ENCODE measurements around the gene COL4A2.
"Not testable (repeated sequence)": the region's sequence is repeated elsewhere in the genome, so short reads cannot be mapped to it uniquely, and the experiment has no call there.

Gene COL4A2

DNA sequence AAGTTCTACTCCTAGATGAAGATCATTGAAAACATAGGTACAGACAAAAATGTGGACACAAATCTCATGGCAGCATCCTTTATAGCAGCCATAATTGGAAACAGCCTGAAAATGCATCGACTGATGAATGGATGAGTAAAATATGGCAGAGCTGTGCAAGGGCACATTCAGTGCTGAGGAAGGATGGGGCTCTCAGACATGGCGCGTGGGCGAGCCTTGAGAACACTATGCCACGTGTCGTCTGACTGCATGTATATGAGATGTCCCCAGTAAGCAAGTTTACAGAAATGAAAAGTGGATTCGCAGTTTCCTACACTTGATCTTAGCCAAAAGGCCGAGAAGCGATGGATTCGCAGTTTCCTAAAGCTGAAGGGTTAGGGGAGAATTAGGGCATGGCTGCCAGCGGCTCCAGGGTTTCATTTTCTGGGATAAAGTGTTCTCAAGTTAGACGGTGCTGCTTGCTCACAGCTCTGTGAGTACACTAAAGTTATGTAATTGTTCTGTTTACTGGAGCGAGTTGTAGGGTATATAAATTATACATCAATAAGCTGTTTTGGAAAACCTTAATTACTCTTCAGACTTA, 176.4 kb downstream of the COL4A2 start:
- no peak for DNase-seq

DNA sequence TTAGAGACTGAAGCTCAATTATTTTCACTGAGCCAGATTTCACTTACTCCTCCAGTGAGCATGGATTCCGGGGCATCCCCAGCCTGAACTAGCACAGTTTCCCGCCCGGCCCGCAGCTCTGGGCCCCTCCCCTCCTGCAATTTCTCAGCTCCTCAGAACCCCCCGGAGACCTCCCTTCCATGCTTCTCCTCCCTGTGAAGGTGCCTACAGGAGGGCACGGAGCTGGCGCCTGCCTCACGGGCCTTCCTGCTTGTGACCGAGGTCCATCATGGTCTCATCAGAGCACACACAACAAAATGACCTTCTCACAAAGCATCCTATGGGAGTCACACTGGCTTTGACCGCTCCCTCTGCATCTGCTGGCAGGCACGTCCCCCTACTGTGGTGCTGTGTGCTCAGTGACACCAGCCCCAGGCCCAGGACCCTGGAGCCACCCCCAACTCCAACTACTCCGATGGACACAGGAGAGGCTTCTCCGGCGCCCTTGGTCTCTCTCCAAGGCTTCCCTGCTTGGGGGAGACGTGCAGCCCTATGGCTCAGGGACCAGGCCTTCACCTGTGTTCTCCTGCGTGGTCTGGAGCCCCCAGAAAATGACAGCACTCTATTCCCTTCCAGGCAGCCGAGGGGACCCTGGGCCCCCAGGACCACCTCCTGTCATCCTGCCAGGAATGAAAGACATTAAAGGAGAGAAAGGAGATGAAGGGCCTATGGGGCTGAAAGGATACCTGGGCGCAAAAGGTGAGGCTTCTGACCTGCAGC, 177.4 kb downstream of the COL4A2 start:
- DNase-seq, result no peak

DNA sequence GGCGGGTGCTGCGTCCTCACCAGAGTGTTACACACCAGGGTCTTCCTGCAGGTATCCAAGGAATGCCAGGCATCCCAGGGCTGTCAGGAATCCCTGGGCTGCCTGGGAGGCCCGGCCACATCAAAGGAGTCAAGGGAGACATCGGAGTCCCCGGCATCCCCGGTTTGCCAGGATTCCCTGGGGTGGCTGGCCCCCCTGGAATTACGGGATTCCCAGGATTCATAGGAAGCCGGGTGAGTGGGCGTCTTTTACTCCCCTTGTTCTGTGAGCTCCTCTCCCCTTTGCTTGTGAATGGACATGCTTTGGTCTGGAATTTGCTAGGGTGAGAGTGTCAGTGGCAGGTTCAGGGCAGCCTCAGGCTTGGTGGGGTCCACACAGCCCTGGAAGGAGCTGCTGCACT, 178.5 kb downstream of the COL4A2 start:
- DNase-seq, result no peak

DNA sequence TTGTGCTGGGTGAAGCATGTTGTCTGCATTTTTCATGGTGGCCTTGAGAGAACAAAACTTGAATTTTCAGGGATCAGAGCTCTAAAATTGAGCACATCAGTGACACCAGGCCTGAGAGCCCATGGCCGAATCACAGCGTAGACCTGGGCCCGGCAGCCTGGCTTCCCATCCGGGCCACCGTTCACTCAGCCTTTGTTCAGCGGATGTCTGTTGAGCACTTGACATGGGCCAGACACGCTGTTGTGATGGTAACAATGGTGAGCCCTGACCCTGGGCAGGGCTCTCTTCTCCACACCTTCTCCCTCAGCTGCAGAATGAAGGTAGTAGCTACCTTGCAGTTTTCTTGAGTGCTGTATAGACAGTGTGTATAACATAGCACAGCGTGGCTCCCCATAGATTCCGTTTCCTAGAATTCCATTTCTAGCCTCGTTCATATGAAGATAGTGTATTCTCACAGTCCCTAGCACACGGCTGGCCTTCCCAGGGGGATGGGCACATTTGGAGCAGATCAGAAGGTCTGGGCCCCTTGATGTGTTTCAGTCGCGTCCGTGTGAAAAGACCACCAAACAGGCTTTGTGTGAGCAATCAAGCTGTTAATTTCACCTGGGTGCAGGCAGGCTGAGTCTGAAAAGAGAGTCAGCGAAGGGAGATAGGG, 179.1 kb downstream of the COL4A2 start:
- no peak for DNase-seq

DNA sequence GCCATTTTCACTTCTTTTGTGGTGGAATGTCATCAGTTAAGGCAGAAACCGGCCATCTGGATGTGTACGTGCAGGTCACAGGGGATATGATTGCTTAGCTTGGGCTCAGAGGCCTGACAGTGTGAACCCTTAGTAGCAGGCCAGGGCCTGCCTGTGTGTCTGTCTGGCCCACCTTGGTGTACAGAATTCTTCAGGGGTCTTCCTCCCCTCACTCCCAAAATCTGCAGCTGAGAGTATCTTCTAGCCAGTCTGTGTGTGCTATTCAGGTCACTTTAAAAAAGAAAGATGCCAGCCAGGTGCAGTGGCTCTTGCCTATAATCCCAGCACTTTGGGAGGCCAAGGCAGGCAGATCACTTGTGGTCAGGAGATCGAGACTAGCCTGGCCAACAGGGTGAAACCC, 179.8 kb downstream of the COL4A2 start:
- DNase-seq, result not testable (repeated sequence)

DNA sequence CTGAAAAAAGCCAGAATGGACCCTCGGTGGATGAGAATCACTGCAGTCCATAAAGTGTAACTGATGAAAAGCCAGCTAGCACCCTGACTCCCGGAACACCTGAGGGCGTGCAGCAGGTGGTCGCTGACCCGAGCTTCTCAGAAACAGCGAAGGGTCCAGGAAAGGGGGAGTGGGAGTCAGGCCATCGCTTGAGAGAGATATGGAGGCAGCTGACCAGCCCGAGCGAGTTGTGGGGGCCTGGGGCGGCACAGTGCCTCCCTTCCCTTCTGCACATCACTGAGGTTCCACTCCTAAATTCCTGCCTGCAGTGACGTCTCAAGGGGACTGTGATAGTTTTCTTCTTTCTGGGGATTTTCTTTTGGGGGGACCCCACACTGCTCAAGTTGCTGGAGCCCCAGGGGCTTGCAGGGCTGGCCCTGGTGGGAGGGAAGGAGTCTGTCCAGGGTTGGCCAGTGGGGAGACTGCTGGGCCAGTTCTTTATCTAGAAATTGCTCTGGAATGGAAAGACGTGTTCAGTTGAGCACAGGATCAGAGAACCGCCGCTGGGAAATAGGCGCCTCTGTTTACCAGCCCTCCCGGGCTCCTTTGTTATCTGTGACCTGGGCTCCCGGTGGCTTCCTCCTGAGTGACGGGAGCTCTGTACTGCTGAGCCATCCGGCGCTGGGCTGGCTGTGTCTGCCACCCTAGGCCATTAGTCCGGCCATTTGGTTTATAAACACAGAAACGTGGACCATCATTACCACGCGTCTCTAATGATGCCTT, 183.1 kb downstream of the COL4A2 start:
- DNase-seq, result no peak

DNA sequence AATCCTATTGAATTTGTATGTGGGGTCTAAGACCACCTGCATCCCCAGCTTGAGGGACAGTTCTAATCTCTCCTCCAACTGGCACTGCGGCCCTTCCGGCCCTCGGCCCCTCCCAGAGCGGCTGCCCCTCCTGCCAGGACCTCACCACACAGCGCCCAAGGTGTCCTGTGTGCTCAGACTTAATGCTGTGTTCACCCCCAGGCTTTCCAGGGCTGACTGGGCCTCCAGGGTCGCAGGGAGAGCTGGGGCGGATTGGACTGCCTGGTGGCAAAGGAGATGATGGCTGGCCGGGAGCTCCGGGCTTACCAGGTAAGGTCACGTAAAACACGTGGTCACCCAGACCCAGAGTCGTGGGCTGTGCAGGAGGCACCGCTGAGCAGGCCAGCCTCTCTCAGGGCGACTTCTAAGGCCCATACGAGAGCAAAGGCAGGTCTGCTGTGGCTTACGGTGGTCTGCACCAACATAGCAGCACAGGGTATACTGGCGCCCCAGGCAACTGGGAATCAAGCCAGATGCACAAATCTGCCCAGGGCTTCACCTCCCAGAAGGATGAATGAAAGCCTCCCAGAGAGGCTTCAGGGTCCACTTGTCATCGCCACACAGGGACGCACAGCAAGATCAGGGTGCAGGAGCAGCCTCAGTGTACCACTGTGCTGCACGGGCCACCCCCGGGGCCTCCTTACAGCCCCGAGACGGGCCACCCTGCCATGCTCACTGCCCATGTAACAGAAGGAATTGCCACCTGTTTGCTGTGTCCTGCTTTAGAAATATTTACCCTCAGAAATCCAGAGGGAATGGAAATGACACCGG, 185.0 kb downstream of the COL4A2 start:
- no peak for DNase-seq

DNA sequence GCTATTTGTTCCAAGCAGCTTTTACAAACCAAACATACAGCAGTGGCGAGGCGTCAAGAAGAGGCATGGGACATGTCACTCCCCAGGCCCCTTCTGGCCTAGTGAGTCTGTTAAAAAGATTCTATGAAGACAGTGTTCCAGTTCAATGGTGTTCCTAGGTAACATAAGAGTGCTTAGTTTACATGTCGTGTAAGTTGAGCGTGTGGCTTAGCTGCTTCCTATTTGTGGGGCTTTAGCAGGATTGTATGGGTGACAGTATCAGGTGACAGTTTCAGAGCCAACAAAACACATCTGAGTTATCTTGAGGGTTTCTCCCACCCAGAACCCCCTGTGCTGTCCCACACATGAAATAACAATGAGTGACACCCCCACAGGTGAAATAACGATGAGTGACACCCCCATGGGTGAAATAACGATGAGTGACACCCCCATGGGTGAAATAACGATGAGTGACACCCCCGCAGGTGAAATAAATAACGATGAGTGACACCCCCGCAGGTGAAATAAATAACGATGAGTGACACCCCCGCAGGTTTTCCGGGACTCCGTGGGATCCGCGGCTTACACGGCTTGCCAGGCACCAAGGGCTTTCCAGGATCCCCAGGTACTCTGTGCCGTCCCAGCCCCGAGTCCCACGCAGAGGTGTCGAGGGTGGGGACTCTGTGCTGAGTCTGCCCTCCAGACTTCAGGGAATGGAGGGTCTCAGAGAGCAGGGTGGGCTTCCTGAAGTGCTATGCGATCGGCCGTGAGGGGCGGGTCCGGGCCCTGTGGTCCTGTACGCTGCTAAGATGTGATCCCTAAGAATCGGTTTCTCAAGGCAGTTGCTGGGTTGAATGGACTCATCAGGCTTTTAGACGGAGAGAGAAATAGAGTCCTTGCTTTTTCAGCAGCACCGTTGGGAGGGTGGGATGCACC, 185.9 kb downstream of the COL4A2 start:
- no peak for DNase-seq

DNA sequence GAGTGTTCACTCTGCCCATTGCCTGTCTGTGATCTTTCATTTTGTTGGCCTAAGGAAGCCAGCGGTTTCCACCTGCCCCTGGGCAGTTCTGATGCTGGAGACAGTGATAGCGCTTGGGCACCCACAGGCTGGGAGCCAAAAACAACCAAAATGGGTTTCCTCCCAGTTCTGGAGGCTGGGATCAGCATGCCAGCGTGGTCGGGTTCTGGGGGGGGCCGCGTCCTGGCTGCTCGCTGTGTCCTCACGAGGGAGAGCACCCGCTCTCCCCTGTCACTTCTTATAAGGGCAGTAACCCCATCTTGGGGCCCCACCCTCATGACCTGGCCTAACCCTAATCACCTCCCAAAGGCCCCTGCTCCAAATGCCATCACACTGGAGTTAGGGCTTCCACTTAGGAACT, 186.5 kb downstream of the COL4A2 start:
- no peak for DNase-seq

DNA sequence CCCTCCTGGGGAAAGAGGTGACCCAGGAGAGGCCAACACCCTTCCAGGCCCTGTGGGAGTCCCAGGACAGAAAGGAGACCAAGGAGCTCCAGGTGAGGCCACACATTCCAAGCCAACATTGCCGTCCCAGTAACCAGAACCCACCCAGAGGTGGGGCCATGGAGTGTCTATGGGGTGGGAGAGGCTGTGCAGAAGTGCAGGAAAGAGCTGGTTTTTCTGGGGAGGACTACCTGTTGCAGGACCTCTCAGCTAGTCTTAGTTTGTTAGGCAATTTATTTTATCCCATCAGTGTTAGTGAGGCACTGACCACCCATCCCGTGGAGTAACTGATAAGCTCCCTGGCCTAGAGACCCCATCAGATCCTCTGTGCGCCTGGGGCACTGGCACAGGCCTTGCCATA, 188.3 kb downstream of the COL4A2 start:
- DNase-seq, result no peak

DNA sequence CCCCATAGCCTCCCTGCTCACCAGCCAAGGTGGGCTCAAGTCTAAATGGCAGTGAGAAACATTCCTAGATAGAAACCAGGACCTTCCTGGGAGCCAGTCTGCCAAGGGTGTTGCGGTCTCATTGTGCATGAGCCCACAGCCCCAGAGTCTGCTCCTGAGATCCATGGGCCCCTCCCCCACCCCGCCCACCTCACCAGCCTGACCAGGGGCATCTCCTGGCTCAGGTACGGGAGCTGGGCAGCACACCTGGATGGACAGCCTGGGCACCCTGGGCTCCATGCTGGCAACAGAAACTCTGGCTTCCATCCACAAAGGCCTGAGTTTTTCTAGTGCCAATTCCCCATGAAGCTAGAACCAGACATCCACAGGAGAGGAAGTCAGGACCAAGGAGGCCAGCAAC, 188.8 kb downstream of the COL4A2 start:
- DNase-seq, result no peak

DNA sequence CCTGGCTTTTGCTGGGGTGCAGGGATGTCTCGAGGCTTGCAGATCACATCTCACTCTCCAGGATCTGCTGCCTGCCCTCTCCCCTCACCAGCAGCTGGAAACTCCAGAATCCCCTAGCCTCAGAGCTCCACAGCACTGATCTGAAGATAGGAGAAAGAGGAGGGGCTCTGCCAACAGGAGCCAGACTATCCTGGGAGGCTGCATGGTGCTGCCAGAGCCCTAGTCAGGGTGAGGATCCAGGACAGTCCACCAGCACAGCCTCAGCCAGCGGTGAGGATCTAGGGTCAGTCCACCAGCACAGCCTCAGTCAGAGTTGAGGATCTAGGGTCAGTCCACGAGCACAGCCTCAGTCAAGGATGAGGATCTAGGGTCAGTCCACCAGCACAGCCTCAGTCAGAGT, 189.2 kb downstream of the COL4A2 start:
- no peak for DNase-seq

DNA sequence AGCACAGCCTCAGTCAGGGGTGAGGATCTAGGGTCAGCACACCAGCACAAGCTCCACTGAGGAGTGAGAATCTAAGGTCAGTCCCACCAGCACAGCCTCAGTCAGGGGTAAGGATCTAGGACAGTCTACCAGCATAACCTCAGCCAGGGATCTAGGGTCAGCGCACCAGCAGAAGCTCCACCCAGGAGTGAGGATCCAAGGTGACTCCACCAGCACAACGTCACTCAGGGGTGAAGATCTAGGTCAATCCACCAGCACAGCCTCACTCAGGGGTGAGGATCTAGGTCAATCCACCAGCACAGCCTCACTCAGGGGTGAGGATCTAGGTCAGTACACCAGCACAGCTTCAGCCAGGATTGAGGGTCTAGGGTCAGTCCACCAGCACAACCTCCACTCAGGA, 189.9 kb downstream of the COL4A2 start:
- no peak for DNase-seq

DNA sequence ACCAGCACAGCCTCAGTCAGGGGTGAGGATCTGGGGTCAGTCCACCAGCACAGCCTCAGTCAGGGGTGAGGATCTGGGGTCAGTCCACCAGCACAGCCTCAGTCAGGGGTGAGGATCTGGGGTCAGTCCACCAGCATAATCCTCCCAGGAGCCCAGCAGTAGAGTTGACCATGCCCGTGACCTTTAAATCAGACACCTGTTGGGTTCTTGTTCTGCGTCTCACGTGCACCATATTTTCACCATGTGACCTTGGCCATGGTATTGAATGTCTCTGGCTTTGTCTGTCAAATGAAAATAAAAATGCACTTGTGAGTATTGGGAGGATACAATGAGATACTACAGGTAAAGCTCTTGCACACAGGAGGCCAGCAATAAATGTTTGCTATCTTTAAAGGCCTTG, 190.8 kb downstream of the COL4A2 start:
- DNase-seq, result not testable (repeated sequence)

DNA sequence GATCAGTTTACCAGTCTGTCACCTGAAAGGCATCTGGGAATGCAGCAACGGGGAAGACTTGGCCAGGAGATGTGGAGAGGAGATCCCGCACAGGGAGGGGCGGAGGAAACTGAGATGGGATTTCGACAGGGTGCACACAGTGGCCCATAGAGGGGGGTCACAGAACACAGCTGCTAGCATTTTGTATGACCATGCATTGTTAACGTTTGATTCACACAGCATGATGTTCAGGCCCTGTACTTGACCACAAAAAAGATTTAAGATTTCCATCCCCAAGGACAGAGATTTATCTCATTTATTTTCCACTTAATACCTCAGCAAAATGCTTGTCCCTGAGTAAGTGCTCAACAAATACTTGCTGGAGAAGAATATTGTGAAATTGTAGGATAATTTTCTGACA, 191.2 kb downstream of the COL4A2 start:
- no peak for DNase-seq

DNA sequence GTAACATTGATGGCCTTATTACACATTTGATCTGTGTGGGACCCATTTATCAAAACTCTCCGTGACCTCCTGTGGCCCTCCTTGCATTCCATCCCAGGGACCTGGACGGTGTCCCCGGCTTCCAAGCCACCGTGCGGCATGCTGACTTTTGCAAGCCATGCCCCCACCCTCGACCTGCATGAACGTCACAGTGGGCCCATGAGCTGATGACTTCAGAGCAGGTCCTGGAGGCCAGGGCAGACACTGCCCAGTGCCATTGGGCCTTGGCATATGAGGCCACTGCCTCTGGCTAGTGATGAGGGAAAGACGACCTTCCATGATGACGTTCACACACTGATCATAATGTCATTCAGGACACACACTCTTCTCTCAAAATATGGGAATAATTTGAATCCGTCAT, 191.7 kb downstream of the COL4A2 start:
- no peak for DNase-seq

DNA sequence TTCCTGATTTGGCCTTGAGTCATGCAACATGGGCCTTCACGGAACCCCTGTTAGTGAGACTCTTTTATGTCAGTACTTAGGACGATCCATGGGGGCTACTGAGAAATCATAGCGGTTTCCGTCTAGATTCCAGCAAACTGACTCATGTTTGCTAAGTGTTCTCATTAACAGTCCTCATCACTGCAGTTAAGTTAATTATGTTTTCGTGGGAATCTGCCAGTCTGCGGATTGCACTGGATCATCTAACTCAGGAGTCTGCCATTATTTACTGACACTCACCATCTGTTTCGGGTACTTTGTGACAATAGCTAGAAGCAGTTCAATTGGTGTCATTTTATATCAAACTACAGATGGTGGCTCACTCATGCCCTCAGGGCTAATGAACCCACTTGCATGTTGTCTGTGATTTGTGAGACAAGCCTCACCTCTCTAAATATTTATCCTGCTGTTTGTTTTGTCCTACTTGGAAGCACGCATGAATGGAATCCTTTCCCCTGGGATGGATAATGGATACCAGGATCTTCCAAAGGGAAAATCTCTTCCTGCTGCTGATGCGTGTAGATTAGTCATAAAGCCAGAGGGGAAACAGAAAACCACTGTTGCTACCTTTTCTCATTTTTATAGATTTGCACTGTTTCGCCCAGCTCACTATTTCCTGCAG, 192.7 kb downstream of the COL4A2 start:
- no peak for DNase-seq

DNA sequence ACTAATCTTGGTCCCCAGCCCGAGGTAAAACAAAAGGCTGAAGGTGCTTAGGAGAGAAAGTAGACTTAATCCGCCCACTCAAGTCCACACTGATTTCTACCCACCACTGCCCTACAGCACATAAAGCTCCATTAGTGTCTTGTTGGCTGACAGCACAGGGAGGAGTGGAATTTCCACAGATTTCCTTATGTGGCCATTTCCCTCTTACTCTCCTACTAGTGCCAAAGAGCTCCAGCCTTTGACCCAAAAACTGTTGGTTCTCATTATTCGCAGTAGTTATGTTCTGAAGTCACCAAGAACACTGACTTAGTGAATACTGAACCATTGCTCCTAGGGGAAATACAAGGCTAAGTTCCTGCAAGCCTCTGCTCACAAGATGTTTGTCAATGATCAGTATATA, 193.3 kb downstream of the COL4A2 start:
- DNase-seq, result no peak

DNA sequence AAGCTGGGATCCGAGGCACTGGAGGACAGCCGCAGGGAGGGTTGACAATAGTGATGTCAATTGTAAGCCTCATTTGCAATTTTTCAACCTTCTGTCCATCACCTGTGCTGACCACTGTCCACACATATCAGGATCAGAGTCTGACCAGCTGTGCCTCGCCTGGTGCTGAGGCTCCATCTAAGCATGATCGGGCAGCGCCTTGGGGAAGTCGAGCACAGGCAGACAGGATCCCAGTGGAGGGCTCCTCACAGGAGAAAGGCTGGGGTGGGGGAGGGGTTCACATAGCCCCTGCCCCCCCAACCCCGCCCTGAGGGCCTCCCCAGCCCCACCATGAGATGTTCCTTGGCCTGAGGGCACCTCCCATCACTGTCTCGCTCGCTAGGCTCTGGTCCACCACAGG, 194.1 kb downstream of the COL4A2 start:
- DNase-seq, result no peak

DNA sequence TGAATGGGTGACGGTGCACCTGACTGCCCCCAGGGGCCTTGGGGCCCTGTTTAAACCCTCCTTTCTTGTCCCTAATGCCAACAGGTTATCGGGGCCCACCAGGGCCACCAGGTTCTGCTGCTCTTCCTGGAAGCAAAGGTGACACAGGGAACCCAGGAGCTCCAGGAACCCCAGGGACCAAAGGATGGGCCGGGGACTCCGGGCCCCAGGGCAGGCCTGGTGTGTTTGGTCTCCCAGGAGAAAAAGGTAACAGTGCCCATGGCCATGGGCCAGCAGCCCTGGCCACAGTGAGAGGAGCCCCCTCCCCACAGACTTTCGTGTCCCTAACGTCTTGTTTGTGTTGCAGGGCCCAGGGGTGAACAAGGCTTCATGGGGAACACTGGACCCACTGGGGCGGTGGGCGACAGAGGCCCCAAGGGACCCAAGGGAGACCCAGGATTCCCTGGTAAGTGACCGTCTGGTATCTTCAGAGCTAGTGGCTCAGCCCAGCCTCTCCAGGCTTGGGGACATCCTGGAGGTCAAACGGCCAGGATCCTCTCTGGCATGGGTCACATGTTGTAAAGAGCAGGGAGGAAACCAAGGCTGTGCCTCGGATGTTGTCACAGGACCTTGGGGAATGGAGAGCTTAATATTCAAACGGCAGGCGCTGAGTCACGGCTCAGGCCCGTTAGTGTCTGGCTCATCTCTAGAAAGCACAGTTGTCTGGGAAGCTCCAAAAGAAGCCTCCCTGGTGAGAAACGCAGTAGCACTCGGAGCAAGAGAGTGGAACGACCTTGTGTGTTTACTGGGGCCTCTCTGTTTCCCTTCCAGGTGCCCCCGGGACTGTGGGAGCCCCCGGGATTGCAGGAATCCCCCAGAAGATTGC, 196.2 kb downstream of the COL4A2 start:
- DNase-seq, result no peak
